Thyroid gland (tissue), 4 donors: ENCODE results near the gene CERS2.

ENCODE experiments used
- POLR2A ChIP-seq, 2 donors: fragments of 450-650 bp; IDR thresholded peaks; one replicate each; pipeline ENCODE4 v1.6.1; 2017; ENCODE audit warnings: antibody characterized with exemption in 2 of 2, mild to moderate bottlenecking in 2 of 2, moderate library complexity in 1 of 2
- TF ChIP-seq, protein P1 (sequence below), 6 experiments: fragments of 200-600 bp in 3 of 6; fragments of 450-650 bp in 3 of 6; sonication (generic) in 3 of 6; IDR thresholded peaks; one replicate each; pipeline ENCODE4 v1.5.1; 2016 to 2019; ENCODE audit warnings: antibody characterized with exemption in 6 of 6, mild to moderate bottlenecking in 2 of 6, inconsistent platforms in 1 of 6, moderate library complexity in 1 of 6

DNA sequence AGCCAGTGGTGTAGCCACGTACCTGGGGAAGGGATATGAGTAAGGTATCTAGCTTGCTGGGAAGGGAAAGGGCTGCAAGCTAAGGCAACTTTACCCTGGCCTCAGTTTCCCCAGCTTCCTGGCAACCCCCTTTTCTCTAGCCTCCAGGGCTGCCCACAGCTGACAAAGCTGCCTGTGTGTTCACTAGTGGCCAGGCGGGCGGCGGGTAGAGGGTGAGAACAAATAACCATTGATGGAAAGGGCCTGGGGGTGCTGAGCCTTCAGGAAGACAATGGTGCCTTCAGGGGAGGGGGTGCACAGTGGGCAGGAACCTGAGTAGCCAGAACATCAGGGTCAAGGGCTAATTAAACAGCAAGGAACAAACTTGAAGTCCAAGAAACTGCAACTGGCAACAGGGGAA, 6.1 kb downstream of the CERS2 start:
- TF ChIP-seq, protein P1, sequence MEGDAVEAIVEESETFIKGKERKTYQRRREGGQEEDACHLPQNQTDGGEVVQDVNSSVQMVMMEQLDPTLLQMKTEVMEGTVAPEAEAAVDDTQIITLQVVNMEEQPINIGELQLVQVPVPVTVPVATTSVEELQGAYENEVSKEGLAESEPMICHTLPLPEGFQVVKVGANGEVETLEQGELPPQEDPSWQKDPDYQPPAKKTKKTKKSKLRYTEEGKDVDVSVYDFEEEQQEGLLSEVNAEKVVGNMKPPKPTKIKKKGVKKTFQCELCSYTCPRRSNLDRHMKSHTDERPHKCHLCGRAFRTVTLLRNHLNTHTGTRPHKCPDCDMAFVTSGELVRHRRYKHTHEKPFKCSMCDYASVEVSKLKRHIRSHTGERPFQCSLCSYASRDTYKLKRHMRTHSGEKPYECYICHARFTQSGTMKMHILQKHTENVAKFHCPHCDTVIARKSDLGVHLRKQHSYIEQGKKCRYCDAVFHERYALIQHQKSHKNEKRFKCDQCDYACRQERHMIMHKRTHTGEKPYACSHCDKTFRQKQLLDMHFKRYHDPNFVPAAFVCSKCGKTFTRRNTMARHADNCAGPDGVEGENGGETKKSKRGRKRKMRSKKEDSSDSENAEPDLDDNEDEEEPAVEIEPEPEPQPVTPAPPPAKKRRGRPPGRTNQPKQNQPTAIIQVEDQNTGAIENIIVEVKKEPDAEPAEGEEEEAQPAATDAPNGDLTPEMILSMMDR (IDR thresholded peaks at IDR 0.05), result no peak
- no peak for TF ChIP-seq POLR2A (IDR thresholded peaks at IDR 0.05)
